Fibroblast of peridontal ligament (primary cell): ENCODE results near the gene CDC42EP2.

Source experiments
- DNase-seq: peaks from one replicate; pipeline ENCODE4 v3.0.0-alpha.2; 2010; ENCODE audit errors: extremely low read depth

The CDC42EP2 gene

GRCh38 chr11:65355776-65356393 lies 41.2 kb downstream of the CDC42EP2 start:
- DNase-seq, result peak; percentile 38

- DNase-seq, result no peak
Observed at GRCh38 chr11:65356394-65356972, 41.8 kb downstream of the CDC42EP2 start.

- no peak for DNase-seq
Observed at GRCh38 chr11:65357856-65358356, 43.2 kb downstream of the CDC42EP2 start.

GRCh38 chr11:65362320-65362931 lies 47.8 kb downstream of the CDC42EP2 start:
- no peak for DNase-seq

- DNase-seq, result no peak
Observed at GRCh38 chr11:65362966-65363365, 48.3 kb downstream of the CDC42EP2 start.

- no peak for DNase-seq
Observed at GRCh38 chr11:65363770-65364169, 49.1 kb downstream of the CDC42EP2 start.

- DNase-seq, result peak; percentile 89
Observed at GRCh38 chr11:65366340-65366773, 51.7 kb downstream of the CDC42EP2 start.

GRCh38 chr11:65370659-65371049 lies 56.0 kb downstream of the CDC42EP2 start:
- DNase-seq, result no peak
